Heart right ventricle (tissue), 16 donors: ENCODE results near the gene OPN3. TPM values are rescaled to one million over a fixed set of nuclear protein-coding genes. Genes with fewer than 3 reads are reported as not detected.

Experiments used
- ATAC-seq, 8 donors: fragments of 200-7000 bp; cut with Tn5 transposase; one replicate each; pipeline ENCODE4 v1.9.1; 2020; ENCODE audit warnings: mild to moderate bottlenecking in 8 of 8, moderate library complexity in 8 of 8, moderate number of reproducible peaks in 1 of 8
- DNase-seq, 2 donors: peaks; one replicate each; pipeline ENCODE4 v3.0.0-alpha.2; 2020
- H3K27ac ChIP-seq, 10 donors: fragments of 200-600 bp; sonication (generic) in 2 of 10; one replicate each; pipeline versions ENCODE4 v1.5.0 to v1.8.0; 2020 to 2022; ENCODE audit warnings: mild to moderate bottlenecking in 3 of 10
- H3K27me3 ChIP-seq, 7 donors: fragments of 200-600 bp; one replicate each; pipeline ENCODE4 v1.8.0; 2021 to 2022; ENCODE audit warnings: mild to moderate bottlenecking in 2 of 7
- H3K36me3 ChIP-seq, 9 donors: fragments of 200-600 bp; sonication (generic) in 1 of 9; one replicate each; pipeline versions ENCODE4 v1.5.0 to v1.8.0; 2020 to 2022; ENCODE audit warnings: mild to moderate bottlenecking in 2 of 9
- H3K4me1 ChIP-seq, 9 donors: fragments of 200-600 bp; sonication (generic) in 1 of 9; one replicate each; pipeline versions ENCODE4 v1.5.0 to v1.8.0; 2020 to 2022; ENCODE audit warnings: mild to moderate bottlenecking in 4 of 9
- H3K4me3 ChIP-seq, 10 donors: fragments of 200-600 bp; sonication (generic) in 2 of 10; one replicate each; pipeline versions ENCODE4 v1.5.0 to v1.8.0; 2020 to 2022; ENCODE audit warnings: mild to moderate bottlenecking in 7 of 10, moderate library complexity in 2 of 10
- H3K9me3 ChIP-seq, 11 donors: fragments of 200-600 bp in 10 of 11; sonication (generic) in 2 of 11; one replicate each; pipeline versions ENCODE4 v1.5.0 to v1.8.0; 2013 to 2022; ENCODE audit warnings: mild to moderate bottlenecking in 2 of 11, control low read depth in 1 of 11, moderate library complexity in 1 of 11
- WGBS, 2 donors: extraction: QIAGEN DNeasy Blood & Tissue Kit; methylation state at CpG; one replicate each; pipeline ENCODE4 v1.1.7; 2013; ENCODE audit warnings: inconsistent platforms in 1 of 2; 5-methylcytosine and 5-hydroxymethylcytosine counted together
- intact Hi-C, 10 donors: fragments of 100-400 bp; cut with DNase I; formaldehyde crosslinking; loops; one replicate each; pipeline versions ENCODE4 v1.11.1 to v1.14.2; 2022
- polyA plus RNA-seq, 2 donors: library from polyadenylated mRNA; stranded (reverse); fragments of 200-250 nt; gene quantifications; one replicate each; pipeline ENCODE4 v1.2.3, GENCODE V29; 2013
- total RNA-seq, 10 donors: library from RNA; stranded (reverse); fragmentation: NEBNext Ultra II Directional in 3 of 10; extraction: Animal tissue kit (Norgen Biotek cat#: 25700) in 3 of 10; gene quantifications; one replicate each; pipeline versions ENCODE4 v1.2.1 to v1.2.4, GENCODE V29; 2021 to 2023
- TF ChIP-seq, protein P1 (sequence below), 9 donors: fragments of 200-600 bp; sonication (generic) in 2 of 9; IDR thresholded peaks; one replicate each; pipeline versions ENCODE4 v1.5.0 to v1.8.0; 2021 to 2022; ENCODE audit warnings: antibody characterized with exemption in 9 of 9, mild to moderate bottlenecking in 5 of 9, moderate library complexity in 1 of 9
- donor health status: Arrhythmogenic right ventricular cardiomyopathy.
- donor health status: ischemic (EF 13 %, LVEDD 7.1; RV severe dilation, severe dysfunction).
- donor health status: healthy with polysubstance abuse.
- donor health status: DM: no; HTN: yes; CAD: no.
- donor health status: DM: no; HTN: no; CAD: no.
- donor health status: ischemic (EF 25% LVEDD 6.9; RV normal size, moderate dysfunction).
- donor health status: ischemic (EF 25% LVEDD 5.7; RV mildly dilated, moderate dysfunction).
- donor health status: healthy.
- donor health status: DM: yes; HTN: yes; CAD: no.
- donor health status: Ischemic cardiomyopathy.
- donor health status: ischemic (EF 35%, LVEDD 5.7; RV mildly dilated, moderate dysfunction).
- donor health status: nonischemic (EF 11% LVEDD 7.7; RV severe dilation, severe dysfunction).
- donor health status: DM: yes; HTN: yes; CAD: no.
- donor health status: PGD.
- donor health status: ischemic (EF 29% LVEDD 5.4; RV normal size, mild dysfunction).
- donor health status: nonischemic (EF 23%, LVEDD 6.1; RV moderate dilation, normal function).

Gene OPN3
- total and polyA plus RNA-seq, 12 donors, result 3.3 to 9.1 (median 5.2) TPM

DNA sequence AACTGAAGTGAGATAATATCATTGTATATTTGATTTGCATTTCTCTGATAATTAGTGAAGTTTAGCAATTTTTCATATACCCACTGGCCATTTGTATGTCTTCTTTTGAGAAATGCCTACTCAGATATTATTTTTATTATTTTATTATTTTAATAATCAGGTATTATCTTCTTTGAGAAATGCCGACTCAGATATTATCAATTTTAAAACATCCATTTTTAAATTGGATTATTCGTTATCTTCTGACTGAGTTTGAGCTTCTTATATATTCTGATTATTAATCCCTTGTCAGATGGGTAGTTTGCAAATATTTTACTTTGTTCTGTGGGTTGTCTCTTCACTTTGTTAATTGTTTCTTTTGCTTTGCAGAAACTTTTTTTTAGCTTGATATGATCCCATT is 70.3 kb downstream of the OPN3 start:
- Histone ChIP-seq H3K4me1 (no peaks in the 10 kb centered on the region), H3K27ac (no peak overlapping the region), H3K9me3 (peaks cover 0 to 4% (median 0%) of the 10 kb centered on the region in 11 donors), H3K27me3 (no peaks in the 10 kb centered on the region), H3K4me3 (no peak overlapping the region), H3K36me3 (no peaks in the 10 kb centered on the region)
- TF ChIP-seq, protein P1, sequence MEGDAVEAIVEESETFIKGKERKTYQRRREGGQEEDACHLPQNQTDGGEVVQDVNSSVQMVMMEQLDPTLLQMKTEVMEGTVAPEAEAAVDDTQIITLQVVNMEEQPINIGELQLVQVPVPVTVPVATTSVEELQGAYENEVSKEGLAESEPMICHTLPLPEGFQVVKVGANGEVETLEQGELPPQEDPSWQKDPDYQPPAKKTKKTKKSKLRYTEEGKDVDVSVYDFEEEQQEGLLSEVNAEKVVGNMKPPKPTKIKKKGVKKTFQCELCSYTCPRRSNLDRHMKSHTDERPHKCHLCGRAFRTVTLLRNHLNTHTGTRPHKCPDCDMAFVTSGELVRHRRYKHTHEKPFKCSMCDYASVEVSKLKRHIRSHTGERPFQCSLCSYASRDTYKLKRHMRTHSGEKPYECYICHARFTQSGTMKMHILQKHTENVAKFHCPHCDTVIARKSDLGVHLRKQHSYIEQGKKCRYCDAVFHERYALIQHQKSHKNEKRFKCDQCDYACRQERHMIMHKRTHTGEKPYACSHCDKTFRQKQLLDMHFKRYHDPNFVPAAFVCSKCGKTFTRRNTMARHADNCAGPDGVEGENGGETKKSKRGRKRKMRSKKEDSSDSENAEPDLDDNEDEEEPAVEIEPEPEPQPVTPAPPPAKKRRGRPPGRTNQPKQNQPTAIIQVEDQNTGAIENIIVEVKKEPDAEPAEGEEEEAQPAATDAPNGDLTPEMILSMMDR (IDR thresholded peaks at IDR 0.05), result no peak
- intact Hi-C loops, result no loop called here
- DNase-seq (no peak), ATAC-seq (no peak)
- 88% methylated on average over 2 of the region's 2 CpGs for WGBS, 2 donors

DNA sequence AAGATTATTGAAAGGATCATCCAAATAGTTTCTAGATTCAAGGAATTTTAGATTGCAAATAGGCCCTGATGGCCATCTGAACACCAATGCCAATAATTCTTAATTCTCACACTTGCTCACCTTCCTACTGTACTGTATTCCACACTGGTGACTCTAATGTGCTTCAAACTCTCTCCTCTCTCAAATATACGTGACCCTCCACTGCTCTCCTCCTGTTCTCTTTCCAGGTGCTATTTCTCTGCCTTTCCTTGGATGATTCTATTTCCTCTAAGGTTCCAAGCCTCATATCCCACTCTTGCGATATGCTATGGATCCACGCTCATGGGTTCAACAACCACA is 79.4 kb downstream of the OPN3 start:
- Histone ChIP-seq H3K9me3 (no peaks in the 10 kb centered on the region), H3K4me3 (no peak overlapping the region), H3K4me1 (peaks cover 0 to 8% (median 0%) of the 10 kb centered on the region in 9 donors), H3K36me3 (no peaks in the 10 kb centered on the region), H3K27me3 (peaks cover 0 to 6% (median 0%) of the 10 kb centered on the region in 7 donors), H3K27ac (no peak overlapping the region)
- TF ChIP-seq, protein P1 (IDR thresholded peaks at IDR 0.05), result no peak
- no peak for ATAC-seq
- no peak for DNase-seq
- intact Hi-C loops, result no loop called here
- 85 to 95% methylated on average over 3 of the region's 3 CpGs for WGBS, 2 donors

DNA sequence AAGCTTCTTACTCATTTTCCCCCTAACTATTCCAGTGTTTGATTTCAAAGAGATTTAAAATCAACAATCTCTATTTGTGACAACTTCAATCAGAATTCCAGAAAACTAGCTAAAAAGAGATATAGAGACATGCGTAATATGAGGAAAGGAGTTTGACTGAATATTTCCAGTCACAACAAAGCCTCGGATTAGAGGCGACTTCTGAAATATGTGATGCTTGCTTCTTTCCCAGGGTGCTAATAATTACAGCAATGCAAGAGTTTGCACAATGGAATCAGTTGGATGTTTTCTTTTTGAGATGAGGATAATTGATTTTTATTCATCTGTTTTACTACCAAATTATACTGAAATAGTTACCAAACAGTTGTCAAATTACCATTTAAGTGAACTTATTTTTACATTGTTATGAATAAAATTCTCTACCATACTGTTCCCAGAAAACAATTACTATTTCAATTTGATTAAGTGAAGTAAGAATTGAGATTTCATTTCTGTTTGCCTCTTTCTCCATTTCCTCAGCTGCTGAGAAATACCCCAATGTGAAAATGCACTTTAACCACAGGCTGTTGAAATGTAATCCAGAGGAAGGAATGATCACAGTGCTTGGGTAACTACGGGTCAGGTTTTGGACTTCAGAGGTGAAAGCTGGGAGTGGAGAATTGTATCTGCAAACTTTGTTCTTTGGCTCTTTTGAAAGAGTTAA is 79.9 kb downstream of the OPN3 start:
- WGBS, 2 donors, result 76 to 86% methylated on average over 4 of the region's 4 CpGs

DNA sequence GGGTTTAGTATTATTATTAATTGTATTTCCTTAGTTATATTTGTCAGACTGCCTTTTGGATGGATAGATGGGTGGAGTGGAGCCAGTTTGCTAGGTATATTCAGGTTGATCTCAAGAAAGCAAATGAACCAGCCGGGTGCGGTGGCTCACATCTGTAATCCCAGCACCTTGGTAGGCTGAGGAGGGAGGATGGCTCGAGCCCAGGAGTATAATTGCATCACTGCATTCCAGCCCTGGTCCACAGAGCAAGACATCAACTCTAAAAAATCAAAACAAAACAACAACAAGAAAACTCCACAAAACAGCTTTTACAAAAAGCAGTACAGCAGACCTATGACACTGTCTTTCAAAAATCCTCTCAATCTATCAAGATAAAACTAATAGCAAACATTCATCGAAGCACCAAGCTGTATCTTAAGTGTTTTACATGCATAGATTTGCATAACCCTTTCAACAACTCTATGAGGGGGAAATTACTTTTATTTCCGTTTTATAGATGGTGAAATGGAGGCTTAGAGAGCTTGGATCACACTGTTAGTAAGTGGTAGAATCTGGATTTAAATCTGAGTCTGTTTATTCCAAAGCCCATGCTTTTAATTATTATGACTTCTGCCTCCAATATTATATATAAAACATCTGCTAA is 82.5 kb downstream of the OPN3 start:
- WGBS, 2 donors, result 75 to 76% methylated on average over 5 of the region's 5 CpGs
- Histone ChIP-seq H3K27me3 (peaks cover 0 to 6% (median 0%) of the 10 kb centered on the region in 7 donors), H3K9me3 (no peaks in the 10 kb centered on the region), H3K36me3 (no peaks in the 10 kb centered on the region), H3K4me1 (peaks cover 0 to 9% (median 0%) of the 10 kb centered on the region in 9 donors), H3K4me3 (no peak overlapping the region), H3K27ac (no peak overlapping the region)
- TF ChIP-seq, protein P1 (IDR thresholded peaks at IDR 0.05), result no peak
- DNase-seq (no peak), ATAC-seq (no peak)
- intact Hi-C loops, result no loop called here

More for the DNA sequence above, 79.9 kb downstream of the OPN3 start:
- intact Hi-C loops, result no loop called here
- ATAC-seq (no peak), DNase-seq (no peak)
- H3K27ac ChIP-seq, result no peak overlapping the region
- peaks cover 0 to 6% (median 0%) of the 10 kb centered on the region in 7 donors for H3K27me3 ChIP-seq
- no peaks in the 10 kb centered on the region for H3K9me3 ChIP-seq
- H3K36me3 ChIP-seq, result no peaks in the 10 kb centered on the region
- TF ChIP-seq, protein P1 (IDR thresholded peaks at IDR 0.05), result no peak
- no peak overlapping the region for H3K4me3 ChIP-seq
- peaks cover 0 to 8% (median 0%) of the 10 kb centered on the region in 9 donors for H3K4me1 ChIP-seq
